Measurements from ENCODE around the gene THAP8. TPM values are rescaled to one million over a fixed set of nuclear protein-coding genes. Genes with fewer than 3 reads are reported as not detected.

Gene THAP8
- total RNA-seq, 4 donors from 2014 or later = 11.4 to 21.0 (median 16.0) TPM

- H3K36me3 ChIP-seq = no peaks in the 10 kb centered on the region
- H3K27me3 ChIP-seq = peaks cover 0 to 44% of the 10 kb centered on the region in 2 donors
- DNase-seq (ENCODE audit: low spot score in 2 of 2) = no peak
- H3K27ac ChIP-seq = no peak overlapping the region
- peaks cover 0 to 14% (median 4%) of the 10 kb centered on the region in 4 donors for H3K4me1 ChIP-seq
- no peak overlapping the region for H3K4me3 ChIP-seq
- no peaks in the 10 kb centered on the region for H3K9me3 ChIP-seq
- WGBS, 2 donors = 85 to 89% methylated on average over 3 of the region's 3 CpGs
- TF ChIP-seq, protein P1, sequence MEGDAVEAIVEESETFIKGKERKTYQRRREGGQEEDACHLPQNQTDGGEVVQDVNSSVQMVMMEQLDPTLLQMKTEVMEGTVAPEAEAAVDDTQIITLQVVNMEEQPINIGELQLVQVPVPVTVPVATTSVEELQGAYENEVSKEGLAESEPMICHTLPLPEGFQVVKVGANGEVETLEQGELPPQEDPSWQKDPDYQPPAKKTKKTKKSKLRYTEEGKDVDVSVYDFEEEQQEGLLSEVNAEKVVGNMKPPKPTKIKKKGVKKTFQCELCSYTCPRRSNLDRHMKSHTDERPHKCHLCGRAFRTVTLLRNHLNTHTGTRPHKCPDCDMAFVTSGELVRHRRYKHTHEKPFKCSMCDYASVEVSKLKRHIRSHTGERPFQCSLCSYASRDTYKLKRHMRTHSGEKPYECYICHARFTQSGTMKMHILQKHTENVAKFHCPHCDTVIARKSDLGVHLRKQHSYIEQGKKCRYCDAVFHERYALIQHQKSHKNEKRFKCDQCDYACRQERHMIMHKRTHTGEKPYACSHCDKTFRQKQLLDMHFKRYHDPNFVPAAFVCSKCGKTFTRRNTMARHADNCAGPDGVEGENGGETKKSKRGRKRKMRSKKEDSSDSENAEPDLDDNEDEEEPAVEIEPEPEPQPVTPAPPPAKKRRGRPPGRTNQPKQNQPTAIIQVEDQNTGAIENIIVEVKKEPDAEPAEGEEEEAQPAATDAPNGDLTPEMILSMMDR (IDR thresholded peaks at IDR 0.05) = no peak
- no peak for TF ChIP-seq EP300 (IDR thresholded peaks at IDR 0.05)
- TF ChIP-seq POLR2A (IDR thresholded peaks at IDR 0.05) = no peak
Observed at GRCh38 chr19:35988824-35989223, 65.3 kb downstream of the THAP8 start.

GRCh38 chr19:35987571-35987896 lies 66.6 kb downstream of the THAP8 start:
- no peaks in the 10 kb centered on the region for H3K36me3 ChIP-seq
- H3K4me1 ChIP-seq = peaks cover 0 to 11% (median 3%) of the 10 kb centered on the region in 4 donors
- 33 to 37% methylated on average over 8 of the region's 8 CpGs for WGBS, 2 donors
- H3K27me3 ChIP-seq = peaks cover 0 to 44% of the 10 kb centered on the region in 2 donors
- H3K9me3 ChIP-seq = no peaks in the 10 kb centered on the region
- no peak for DNase-seq (ENCODE audit: low spot score in 2 of 2)
- H3K4me3 ChIP-seq = peak overlapping the region in 1 of 4 donors; percentile 29
- TF ChIP-seq POLR2A (IDR thresholded peaks at IDR 0.05) (no peak), EP300 (IDR thresholded peaks at IDR 0.05) (no peak)
- TF ChIP-seq, protein P1 (IDR thresholded peaks at IDR 0.05) = no peak
- H3K27ac ChIP-seq = no peak overlapping the region

DNA sequence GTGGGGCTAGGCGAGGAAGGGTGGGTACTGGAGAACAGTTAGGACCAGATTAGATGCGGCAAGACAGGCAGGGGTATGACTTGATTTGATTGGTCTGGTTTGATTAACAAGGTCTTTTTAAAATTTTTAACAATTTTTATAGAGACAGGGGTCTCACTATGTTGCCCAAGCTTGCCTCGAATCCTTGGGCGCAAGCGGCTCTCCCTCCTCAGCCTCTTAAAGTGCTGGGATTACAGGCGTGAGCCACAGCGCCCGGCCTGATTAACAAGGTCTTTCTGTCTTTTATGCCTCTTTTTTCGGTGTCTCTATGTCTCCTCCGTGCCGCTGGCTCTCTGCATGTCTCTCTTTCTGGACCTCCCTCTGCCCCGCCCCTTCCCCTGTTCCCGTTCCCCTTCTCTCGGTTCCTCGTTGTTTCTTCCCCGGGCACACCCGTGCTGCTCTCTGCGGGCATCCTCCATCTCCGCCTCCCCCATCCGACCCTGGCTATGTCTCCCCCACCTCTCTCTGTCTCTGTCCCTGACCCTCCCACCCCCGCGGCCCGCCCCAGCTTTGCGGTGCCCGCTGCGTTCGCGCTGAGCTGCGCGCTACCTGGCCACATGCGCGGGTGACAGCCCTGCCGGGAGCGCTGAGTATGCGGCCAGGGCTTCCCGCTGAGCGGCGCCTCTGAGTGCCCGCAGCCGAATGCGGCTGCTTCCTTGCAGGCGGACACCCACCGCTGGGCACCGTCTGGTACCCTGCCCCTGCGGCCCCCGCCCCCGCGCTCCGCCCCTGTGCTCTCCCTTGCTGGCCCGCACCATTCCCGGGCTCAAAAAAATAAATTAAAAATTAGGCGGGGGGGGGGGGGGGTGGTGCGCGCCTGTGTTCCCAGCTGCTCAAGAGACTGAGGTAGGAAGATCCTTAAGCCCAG lies 67.2 kb downstream of the THAP8 start:
- Histone ChIP-seq H3K9me3 (no peaks in the 10 kb centered on the region), H3K27me3 (peaks cover 0 to 44% of the 10 kb centered on the region in 2 donors), H3K4me3 (peak overlapping the region in 2 of 4 donors; percentile 24 to 29), H3K4me1 (peaks cover 0 to 11% (median 3%) of the 10 kb centered on the region in 4 donors), H3K36me3 (no peaks in the 10 kb centered on the region), H3K27ac (no peak overlapping the region)
- DNase-seq (ENCODE audit: low spot score in 2 of 2) = no peak
- TF ChIP-seq EP300 (IDR thresholded peaks at IDR 0.05) (no peak), POLR2A (IDR thresholded peaks at IDR 0.05) (no peak)
- TF ChIP-seq, protein P1 (IDR thresholded peaks at IDR 0.05) = no peak
- WGBS, 2 donors = 8 to 9% methylated on average over 47 of the region's 54 CpGs

DNA sequence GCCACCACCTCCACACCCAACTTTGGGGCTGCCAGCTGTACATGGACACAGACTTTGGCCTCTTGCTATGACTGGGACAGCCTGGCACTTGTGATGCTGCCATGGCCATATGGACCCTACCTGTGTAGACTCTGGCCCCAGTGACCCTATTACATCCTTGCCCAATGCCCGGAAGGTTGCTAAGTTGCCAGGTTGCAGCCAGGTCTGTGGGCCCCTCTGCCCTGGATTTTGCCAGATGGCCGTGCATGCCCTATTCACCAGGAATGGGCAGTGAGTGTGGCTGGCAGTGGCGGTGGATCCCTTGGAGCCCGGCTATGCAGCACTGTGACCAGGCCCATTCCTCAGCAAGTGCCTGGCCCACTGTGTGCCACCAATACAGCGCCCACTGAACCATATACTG lies 68.0 kb downstream of the THAP8 start:
- TF ChIP-seq POLR2A (IDR thresholded peaks at IDR 0.05) (no peak), EP300 (IDR thresholded peaks at IDR 0.05) (no peak)
- TF ChIP-seq, protein P1 (IDR thresholded peaks at IDR 0.05) = no peak
- no peak overlapping the region for H3K27ac ChIP-seq
- WGBS, 2 donors = 90 to 96% methylated on average over 4 to 5 of the region's 5 CpGs
- H3K27me3 ChIP-seq = peaks cover 0 to 44% of the 10 kb centered on the region in 2 donors
- no peak for DNase-seq (ENCODE audit: low spot score in 2 of 2)
- H3K36me3 ChIP-seq = no peaks in the 10 kb centered on the region
- H3K4me1 ChIP-seq = peaks cover 0 to 11% (median 3%) of the 10 kb centered on the region in 4 donors
- H3K9me3 ChIP-seq = no peaks in the 10 kb centered on the region
- H3K4me3 ChIP-seq = no peak overlapping the region

Other genes with a start within 250 kb of the THAP8 start
- gene PRODH2, start 241.4 kb downstream of the THAP8 start, total RNA-seq = not detected
- not detected for gene NPHS1, start 201.8 kb downstream of the THAP8 start, total RNA-seq
- gene KIRREL2, start 197.4 kb downstream of the THAP8 start, total RNA-seq = under 1 TPM in 1 of 4 donors, not detected in 3; 0.44 TPM
- gene APLP1, start 185.7 kb downstream of the THAP8 start, total RNA-seq = 10 to 100 TPM in 2 of 4 donors, 1 to 10 TPM in 2; 8.7 to 19.7 (median 10.7) TPM
- 10 to 100 TPM; 15.1 to 23.8 (median 21.8) TPM for gene NFKBID, start 153.7 kb downstream of the THAP8 start, total RNA-seq
- 10 to 100 TPM; 10.5 to 37.6 (median 15.5) TPM for gene HCST, start 151.8 kb downstream of the THAP8 start, total RNA-seq
- 100 to 1,000 TPM in 3 of 4 donors, 10 to 100 TPM in 1; 41.4 to 122 (median 117) TPM for gene TYROBP, start 146.0 kb downstream of the THAP8 start, total RNA-seq
- gene LRFN3, start 117.9 kb downstream of the THAP8 start, total RNA-seq = 10 to 100 TPM in 2 of 4 donors, 1 to 10 TPM in 2; 5.0 to 20.4 (median 8.6) TPM
- 10 to 100 TPM; 67.8 to 88.9 (median 77.1) TPM for gene SDHAF1, start 59.1 kb downstream of the THAP8 start, total RNA-seq
- 1 to 10 TPM in 1 of 4 donors, under 1 TPM in 2, not detected in 1; 0.21 to 2.1 (median 0.98) TPM for gene SYNE4, start 45.5 kb downstream of the THAP8 start, total RNA-seq
- 10 to 100 TPM; 25.3 to 46.0 (median 33.9) TPM for gene ALKBH6, start 40.1 kb downstream of the THAP8 start, total RNA-seq
- gene CLIP3, start 21.4 kb downstream of the THAP8 start, total RNA-seq = 10 to 100 TPM; 20.1 to 44.7 (median 24.6) TPM
- gene WDR62, start 612 bp upstream of the THAP8 start, total RNA-seq = 1 to 10 TPM in 2 of 4 donors, under 1 TPM in 2; 0.42 to 2.1 (median 1.4) TPM
- gene OVOL3, start 56.9 kb upstream of the THAP8 start, total RNA-seq = not detected
- 10 to 100 TPM; 54.2 to 98.4 (median 77.4) TPM for gene POLR2I, start 60.6 kb upstream of the THAP8 start, total RNA-seq
- 100 to 1,000 TPM; 183 to 254 (median 225) TPM for gene TBCB, start 61.2 kb upstream of the THAP8 start, total RNA-seq
- 100 to 1,000 TPM; 179 to 235 (median 213) TPM for gene CAPNS1, start 85.8 kb upstream of the THAP8 start, total RNA-seq
- 10 to 100 TPM; 18.4 to 73.9 (median 35.5) TPM for gene COX7A1, start 98.2 kb upstream of the THAP8 start, total RNA-seq
- gene ZNF565, start 160.4 kb upstream of the THAP8 start, total RNA-seq = 1 to 10 TPM; 4.8 to 9.6 (median 6.9) TPM
- 10 to 100 TPM; 52.2 to 66.1 (median 53.9) TPM for gene ZNF146, start 160.8 kb upstream of the THAP8 start, total RNA-seq